IMR-90 (cell line): Measurements from ENCODE around the gene DCC. TPM values are rescaled to one million over a fixed set of nuclear protein-coding genes. Genes with fewer than 3 reads are reported as not detected.

ENCODE experiments used
- ATAC-seq: fragments of 200-7000 bp; cut with Tn5 transposase; 2 replicates; pipeline ENCODE4 v1.9.1; 2020; ENCODE audit warnings: low read depth, mild to moderate bottlenecking, moderate library complexity
- BruUV-seq: library from RNA; stranded (reverse); fragments of 400-500 nt; replicated peaks from 2 replicates; lab custom pipeline; 2021; lab: Mats Ljungman, UMichigan
- CTCF ChIA-PET: fragments of 300-600 bp; formaldehyde crosslinking; extraction: SDS; loops from one replicate; lab custom pipeline; 2021; ENCODE audit warnings: antibody characterized with exemption; lab: Yijun Ruan, JAX
- POLR2A ChIA-PET: fragments of 300-600 bp; sonication (Branson Sonifier 250); formaldehyde crosslinking; loops from one replicate; lab custom pipeline; 2022; ENCODE audit warnings: antibody characterized with exemption; ENCODE audit not compliant: unreplicated experiment; lab: Charles Lee
- DNase-seq: peaks from one replicate; pipeline ENCODE4 v3.0.0; 2013
- H2AFZ ChIP-seq: replicated peaks from 2 replicates; pipeline ENCODE3; 2013; ENCODE audit warnings: low read length, mild to moderate bottlenecking; ENCODE audit not compliant: poor library complexity
- H2AK5ac ChIP-seq: 2 replicates; pipeline ENCODE4 v1.6.1; 2013; ENCODE audit warnings: low read depth, low read length, inconsistent platforms
- H2AK9ac ChIP-seq: replicated peaks from 2 replicates; pipeline ENCODE3; 2013; ENCODE audit warnings: mild to moderate bottlenecking, low read depth, low read length, moderate library complexity; ENCODE audit not compliant: poor library complexity
- H2BK120ac ChIP-seq: 2 replicates; pipeline ENCODE4 v1.6.1; 2013; ENCODE audit warnings: low read depth, low read length, inconsistent platforms
- H2BK15ac ChIP-seq: 3 replicates; pipeline ENCODE4 v1.6.1; 2013; ENCODE audit warnings: low read depth, low read length, inconsistent platforms
- H2BK20ac ChIP-seq: 2 replicates; pipeline ENCODE4 v1.6.1; 2013; ENCODE audit warnings: low read depth, mild to moderate bottlenecking, inconsistent platforms, low read length, moderate library complexity
- H2BK5ac ChIP-seq: 2 replicates; pipeline ENCODE4 v1.6.1; 2013; ENCODE audit warnings: mild to moderate bottlenecking, low read depth, low read length, inconsistent platforms; ENCODE audit not compliant: poor library complexity, severe bottlenecking
- H3K14ac ChIP-seq: replicated peaks from 2 replicates; pipeline ENCODE4 v1.6.1; 2013; ENCODE audit warnings: low read depth, low read length, inconsistent platforms
- H3K18ac ChIP-seq: 2 replicates; pipeline ENCODE4 v1.6.1; 2013; ENCODE audit warnings: low read depth, low read length, control low read depth
- H3K23ac ChIP-seq: 2 replicates; pipeline ENCODE4 v1.6.1; 2013; ENCODE audit warnings: low read depth, low read length, inconsistent platforms
- H3K27ac ChIP-seq: 2 replicates; pipeline ENCODE4 v1.5.1; 2013; ENCODE audit warnings: mild to moderate bottlenecking, control low read depth, low read length; ENCODE audit not compliant: insufficient read depth
- H3K27me3 ChIP-seq: 2 replicates; pipeline ENCODE4 v1.6.1; 2013; ENCODE audit warnings: low read length; ENCODE audit not compliant: control insufficient read depth, insufficient read depth
- H3K36me3 ChIP-seq: 2 replicates; pipeline ENCODE4 v1.6.1; 2013; ENCODE audit warnings: low read length, mixed read lengths; ENCODE audit not compliant: control insufficient read depth, insufficient read depth
- H3K4ac ChIP-seq: 2 replicates; pipeline ENCODE4 v1.6.1; 2013; ENCODE audit warnings: low read depth, low read length, inconsistent platforms
- H3K4me1 ChIP-seq: 2 replicates; pipeline ENCODE4 v1.6.1; 2013; ENCODE audit warnings: low read length, mixed read lengths; ENCODE audit not compliant: control insufficient read depth, insufficient read depth
- H3K4me2 ChIP-seq: 2 replicates; pipeline ENCODE4 v1.6.1; 2013; ENCODE audit warnings: low read depth, mild to moderate bottlenecking, control low read depth, low read length, moderate library complexity
- H3K4me3 ChIP-seq: 2 replicates; pipeline ENCODE4 v1.5.1; 2013; ENCODE audit warnings: low read depth, mild to moderate bottlenecking, control low read depth, low read length, moderate library complexity; ENCODE audit not compliant: insufficient read depth
- H3K56ac ChIP-seq: 2 replicates; pipeline ENCODE4 v1.6.1; 2013; ENCODE audit warnings: low read length, inconsistent platforms; ENCODE audit not compliant: insufficient read depth; ENCODE audit errors: extremely low read depth
- H3K79me1 ChIP-seq, 2 experiments: 2 replicates each; pipeline ENCODE4 v1.6.1; 2013; ENCODE audit warnings: low read length in 2 of 2, inconsistent platforms in 1 of 2, low read depth in 1 of 2
- H3K9ac ChIP-seq: 2 replicates; pipeline ENCODE4 v1.6.1; 2013; ENCODE audit warnings: low read depth, low read length, control low read depth
- H3K9me1 ChIP-seq: 2 replicates; pipeline ENCODE4 v1.6.1; 2013; ENCODE audit warnings: low read length, inconsistent platforms; ENCODE audit not compliant: insufficient read depth
- H3K9me3 ChIP-seq: 2 replicates; pipeline ENCODE4 v1.6.1; 2013; ENCODE audit warnings: low read length; ENCODE audit not compliant: control insufficient read depth, insufficient read depth
- H4K20me1 ChIP-seq: 2 replicates; pipeline ENCODE4 v1.6.1; 2013; ENCODE audit warnings: low read length, inconsistent platforms; ENCODE audit not compliant: insufficient read depth
- H4K5ac ChIP-seq: 2 replicates; pipeline ENCODE4 v1.6.1; 2013; ENCODE audit warnings: mild to moderate bottlenecking, low read depth, low read length, control low read depth
- H4K8ac ChIP-seq, 2 experiments: 2 replicates each; pipeline ENCODE4 v1.6.1; 2013; ENCODE audit warnings: low read depth in 2 of 2, low read length in 2 of 2, control low read depth in 1 of 2, inconsistent platforms in 1 of 2
- H4K91ac ChIP-seq: 2 replicates; pipeline ENCODE4 v1.6.1; 2013; ENCODE audit warnings: low read depth, low read length, inconsistent platforms; ENCODE audit not compliant: insufficient read depth
- FOS ChIP-seq: fragments of 150-350 bp; IDR thresholded peaks from 2 replicates; pipeline ENCODE4 v1.6.1; 2016; ENCODE audit warnings: low read depth, low read length
- MAZ ChIP-seq: IDR thresholded peaks from 2 replicates; pipeline ENCODE4 v1.6.1; 2012; ENCODE audit warnings: low read depth, mild to moderate bottlenecking, low read length, improper control_type of control experiment, moderate library complexity, borderline replicate concordance
- RFX5 ChIP-seq: IDR thresholded peaks from 2 replicates; pipeline ENCODE4 v1.8.0; 2012; ENCODE audit warnings: low read depth, mild to moderate bottlenecking, low read length, moderate library complexity
- SMC3 ChIP-seq: fragments of 150-350 bp; IDR thresholded peaks from 2 replicates; pipeline ENCODE4 v1.6.1; 2016; ENCODE audit warnings: low read depth, mild to moderate bottlenecking, antibody characterized with exemption, low read length, moderate library complexity
- WGBS, 2 experiments: methylation state at CpG; one replicate each; pipeline versions ENCODE4 v1.1.5 to v1.1.7; 2013; ENCODE audit warnings: missing lambda C conversion rate in 2 of 2; ENCODE audit not compliant: insufficient read length in 1 of 2; ENCODE audit errors: extremely low coverage in 2 of 2; 5-methylcytosine and 5-hydroxymethylcytosine counted together
- dilution Hi-C: fragments of 300-500 bp; cut with HindIII; formaldehyde crosslinking; loops from one replicate; pipeline ENCODE4 v1.14.3; 2018; ENCODE audit warnings: low sequenced_read_pairs; ENCODE audit not compliant: unreplicated experiment
- in situ Hi-C: fragments of 300-500 bp; cut with MboI; formaldehyde crosslinking; loops from 3 replicates; pipeline ENCODE4 v1.14.3; 2019; ENCODE audit warnings: low sequenced_read_pairs, inconsistent platforms, mixed read lengths
- intact Hi-C: fragments of 100-400 bp; cut with micrococcal nuclease; formaldehyde crosslinking; loops from 2 replicates; pipeline ENCODE4 v1.10.0; 2022
- polyA plus RNA-seq, 3 experiments: library from polyadenylated mRNA; depleted of rRNA; stranded (reverse); fragments of >200 nt; gene quantifications; 2 replicates each; pipeline ENCODE4 v1.2.3, GENCODE V29; 2012; ENCODE audit warnings: low replicate concordance in 1 of 3
- total RNA-seq: library from RNA; depleted of rRNA; stranded (reverse); fragments of >200 nt; gene quantifications from 2 replicates; pipeline ENCODE4 v1.2.3, GENCODE V29; 2012

DCC gene
- total and polyA plus RNA-seq, 2 of the 4 experiments (the other 2 are of a cell fraction) = 0.31 to 0.54 TPM

DNA sequence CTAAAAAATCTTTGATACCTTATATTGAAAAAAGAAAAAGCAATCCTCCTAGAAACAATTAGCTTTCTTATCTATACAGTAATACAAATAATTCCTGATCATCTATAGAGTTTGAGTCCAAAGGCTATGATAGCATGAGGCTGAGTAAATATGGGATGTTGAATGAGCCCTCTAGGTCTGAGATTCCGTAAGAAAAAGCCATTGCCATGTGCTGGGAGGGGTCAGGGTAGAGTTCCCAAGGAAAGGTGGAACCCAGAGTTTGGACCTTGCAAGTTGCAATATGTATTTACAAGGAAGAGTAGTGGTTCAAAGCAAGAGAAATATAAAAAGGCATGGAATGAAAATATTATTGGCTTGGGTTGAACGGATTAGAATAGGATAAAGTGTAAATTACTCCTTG lies 178.1 kb downstream of the DCC start:
- DNase-seq (no peak), ATAC-seq (no peak)
- no peak overlapping the region for H3K23ac ChIP-seq
- no peaks in the 10 kb centered on the region for H3K9me1 ChIP-seq
- no peak overlapping the region for H3K14ac ChIP-seq
- H3K79me1 ChIP-seq = no peaks in the 10 kb centered on the region
- no peak overlapping the region for H3K4me2 ChIP-seq
- no peaks in the 10 kb centered on the region for H3K27me3 ChIP-seq
- no peak overlapping the region for H2BK20ac ChIP-seq
- dilution Hi-C loops (no loop called here), in situ Hi-C loops (no loop called here), intact Hi-C loops (no loop called here)
- no peak overlapping the region for H3K4ac ChIP-seq
- H3K36me3 ChIP-seq = no peaks in the 10 kb centered on the region
- no peak overlapping the region for H3K18ac ChIP-seq
- no peak overlapping the region for H3K4me3 ChIP-seq
- no peak overlapping the region for H3K9ac ChIP-seq
- H2AK5ac ChIP-seq = no peak overlapping the region
- H2BK5ac ChIP-seq = no peak overlapping the region
- H2AK9ac ChIP-seq = no peak overlapping the region
- no peak overlapping the region for H2BK15ac ChIP-seq
- TF ChIP-seq SMC3 (no peak), FOS (no peak), MAZ (no peak), RFX5 (no peak)
- H4K5ac ChIP-seq = no peak overlapping the region
- H3K27ac ChIP-seq = no peak overlapping the region
- H2AFZ ChIP-seq = no peak overlapping the region
- H4K91ac ChIP-seq = no peak overlapping the region
- H3K9me3 ChIP-seq = 0 out of 2 replicates have a peak, but pooled peaks cover 2% of the 10 kb centered on the region
- ChIA-PET POLR2A (no interaction called here), CTCF (no interaction called here)
- no peaks in the 10 kb centered on the region for H4K20me1 ChIP-seq
- no peak overlapping the region for H3K56ac ChIP-seq
- no peaks in the 10 kb centered on the region for H3K4me1 ChIP-seq
- H2BK120ac ChIP-seq = no peak overlapping the region
- 20% methylated on average over 1 of the region's 2 CpGs; no CpG with 5 or more reads in 1 of the 2 experiments for WGBS, 2 experiments
- BruUV-seq = no TSS peak
- H4K8ac ChIP-seq = no peak overlapping the region
